HepG2 (cell line): Measurements from ENCODE around the gene ZMYND10. TPM values are rescaled to one million over a fixed set of nuclear protein-coding genes. Genes with fewer than 3 reads are reported as not detected.
A peak's percentile ranks its signal among the peaks of the same experiment; 100 is the strongest.

Source experiments
- ETV6 ChIP-seq: sonication (generic); formaldehyde crosslinking; conservative IDR thresholded peaks from 2 replicates; pipeline ENCODE4 v1.4.0; 2020; ENCODE audit warnings: missing genetic modification reagents
- KLF16 ChIP-seq, 2 experiments: sonication (generic) in 1 of 2; formaldehyde crosslinking in 1 of 2; IDR thresholded peaks; 2 replicates each; pipeline versions ENCODE4 v1.6.1 to v1.8.0; 2016 to 2023; ENCODE audit warnings: missing genetic modification reagents in 2 of 2, missing compliant biosample characterization in 1 of 2
- NKX3-1 ChIP-seq: sonication (generic); formaldehyde crosslinking; IDR thresholded peaks from 2 replicates; pipeline ENCODE4 v1.5.0; 2020; ENCODE audit warnings: missing genetic modification reagents
- POLR2AphosphoS2 ChIP-seq: IDR thresholded peaks from 2 replicates; pipeline ENCODE4 v1.6.1; 2011; ENCODE audit warnings: low read depth, low read length, improper control_type of control experiment
- SATB2 ChIP-seq: sonication (generic); formaldehyde crosslinking; IDR thresholded peaks from 2 replicates; pipeline ENCODE4 v1.5.0; 2020; ENCODE audit warnings: missing genetic modification reagents
- SMARCC2 ChIP-seq: fragments of 450-650 bp; IDR thresholded peaks from 2 replicates; pipeline ENCODE4 v1.6.1; 2017; ENCODE audit warnings: antibody characterized with exemption, mild to moderate bottlenecking
- SMC3 ChIP-seq: IDR thresholded peaks from 2 replicates; pipeline ENCODE4 v1.6.1; 2011; ENCODE audit warnings: low read length, improper control_type of control experiment
- SNAPC2 ChIP-seq: sonication (generic); formaldehyde crosslinking; IDR thresholded peaks from 2 replicates; pipeline ENCODE4 v1.8.1; 2022; ENCODE audit warnings: mild to moderate bottlenecking, missing genetic modification reagents
- SUZ12 ChIP-seq: fragments of 150-350 bp; IDR thresholded peaks from 2 replicates; pipeline ENCODE4 v1.6.1; 2014; ENCODE audit warnings: low read depth, low read length
- TARDBP ChIP-seq: sonication (generic); formaldehyde crosslinking; IDR thresholded peaks from 2 replicates; pipeline ENCODE4 v1.8.0; 2022; ENCODE audit warnings: mild to moderate bottlenecking, missing genetic modification reagents
- TBL1XR1 ChIP-seq: fragments of 150-350 bp; IDR thresholded peaks from 2 replicates; pipeline ENCODE4 v1.6.1; 2014; ENCODE audit warnings: borderline replicate concordance, low read length; ENCODE audit not compliant: partially characterized antibody
- YEATS4 ChIP-seq: sonication (generic); formaldehyde crosslinking; IDR thresholded peaks from 2 replicates; pipeline ENCODE4 v1.4.0; 2020; ENCODE audit warnings: missing genetic modification reagents, borderline replicate concordance
- ZFP36L2 ChIP-seq: sonication (generic); formaldehyde crosslinking; IDR thresholded peaks from 2 replicates; pipeline ENCODE4 v1.4.0; 2020; ENCODE audit warnings: missing genetic modification reagents
- ZNF205 ChIP-seq: IDR thresholded peaks from 2 replicates; pipeline ENCODE4 v1.6.1; 2018; ENCODE audit warnings: missing biosample characterization, missing genetic modification reagents
- ZNF563 ChIP-seq: sonication (generic); formaldehyde crosslinking; IDR thresholded peaks from 2 replicates; pipeline ENCODE4 v1.8.0; 2022; ENCODE audit warnings: mild to moderate bottlenecking, moderate library complexity, missing genetic modification reagents
- ZNF616 ChIP-seq: sonication (generic); formaldehyde crosslinking; IDR thresholded peaks from 2 replicates; pipeline ENCODE4 v1.5.0; 2020; ENCODE audit warnings: low read depth, mild to moderate bottlenecking, missing genetic modification reagents
- ZNF777 ChIP-seq: sonication (generic); formaldehyde crosslinking; IDR thresholded peaks from 2 replicates; pipeline ENCODE4 v1.4.0; 2020; ENCODE audit warnings: missing genetic modification reagents
- polyA plus RNA-seq, 8 experiments: library from polyadenylated mRNA; depleted of rRNA in 3 of 8; stranded (reverse) in 7 of 8; unstranded in 1 of 8; fragments of >200 nt; fragmentation: Illumina TruSeq in 4 of 8; extraction: Trizol in 4 of 8; gene quantifications; 2 replicates each; pipeline versions ENCODE4 v1.2.1 to v1.2.3, GENCODE V29; 2011 to 2016; ENCODE audit warnings: low read depth in 4 of 8, missing spikeins in 1 of 8, mixed read lengths in 1 of 8; ENCODE audit not compliant: insufficient read depth in 1 of 8
- total RNA-seq, 5 experiments: library from RNA; depleted of rRNA; stranded (reverse); fragments of >200 nt; fragmentation: Illumina TruSeq; extraction: Trizol; gene quantifications; 2 replicates each; pipeline ENCODE4 v1.2.3, GENCODE V29; 2016; ENCODE audit warnings: low read depth in 1 of 5
- TF ChIP-seq, protein P1 (sequence below): IDR thresholded peaks from 2 replicates; pipeline ENCODE4 v1.6.1; 2018; ENCODE audit warnings: missing genetic modification reagents, mild to moderate bottlenecking, missing compliant biosample characterization
- TF ChIP-seq, protein P2 (sequence below): IDR thresholded peaks from 2 replicates; pipeline ENCODE4 v1.6.1; 2016
- TF ChIP-seq, protein P3 (sequence below): IDR thresholded peaks from 2 replicates; pipeline ENCODE4 v1.6.1; 2016; ENCODE audit warnings: missing compliant biosample characterization, missing genetic modification reagents, borderline replicate concordance
- TF ChIP-seq, protein P4 (sequence below): sonication (generic); formaldehyde crosslinking; IDR thresholded peaks from 2 replicates; pipeline ENCODE4 v1.5.0; 2020; ENCODE audit warnings: mild to moderate bottlenecking, missing genetic modification reagents
- TF ChIP-seq, protein P5 (sequence below): sonication (generic); formaldehyde crosslinking; IDR thresholded peaks from 2 replicates; pipeline ENCODE4 v1.5.0; 2020; ENCODE audit warnings: missing genetic modification reagents, mild to moderate bottlenecking, borderline replicate concordance

ZMYND10 gene
- total and polyA plus RNA-seq, 2 of the 13 experiments (the other 11 are each of a cell fraction or from before 2014, with no cell fraction given): 0.60 to 0.74 TPM

DNA sequence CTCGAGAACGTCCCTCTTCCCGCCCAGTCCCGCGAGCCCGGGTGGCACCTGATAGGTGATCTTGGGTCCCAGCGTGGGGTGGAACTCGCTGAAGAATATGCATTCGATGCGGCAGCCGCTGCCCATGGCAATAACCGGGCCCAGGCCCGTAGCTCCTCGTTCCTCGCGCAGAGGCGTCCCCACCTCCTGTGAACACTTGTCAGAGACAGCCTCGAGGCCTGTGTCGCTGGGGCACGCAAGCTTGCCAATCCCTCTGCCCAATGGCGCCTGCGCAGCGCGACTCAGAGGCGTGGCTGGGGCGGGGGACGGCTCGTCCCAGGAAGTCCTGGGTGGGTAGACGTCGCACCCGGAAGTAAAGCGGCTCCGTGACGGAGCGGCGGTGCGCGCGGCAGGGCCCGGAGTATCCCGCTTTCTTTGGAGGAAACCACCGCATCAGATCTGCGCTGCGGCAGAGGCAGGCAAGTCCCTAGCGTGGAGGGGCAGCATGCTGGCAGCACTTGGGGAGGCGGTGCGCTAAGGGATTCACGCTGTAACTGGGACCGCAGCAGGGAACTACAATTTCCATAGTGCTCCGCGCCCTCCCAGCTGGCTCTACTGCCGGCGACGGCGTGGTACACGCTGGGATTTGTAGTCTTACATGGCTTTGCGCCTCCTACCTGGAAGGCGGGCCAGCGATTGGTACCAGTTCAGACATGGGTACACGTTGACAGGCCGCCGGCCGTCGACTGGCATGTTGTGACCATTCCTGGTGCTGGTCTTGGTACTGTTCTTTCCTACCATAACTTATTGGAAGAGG is 5.2 kb upstream of the ZMYND10 start, which contains the start of the genes CYB561D2 and NPRL2 (continued):
- TF ChIP-seq, protein P1, sequence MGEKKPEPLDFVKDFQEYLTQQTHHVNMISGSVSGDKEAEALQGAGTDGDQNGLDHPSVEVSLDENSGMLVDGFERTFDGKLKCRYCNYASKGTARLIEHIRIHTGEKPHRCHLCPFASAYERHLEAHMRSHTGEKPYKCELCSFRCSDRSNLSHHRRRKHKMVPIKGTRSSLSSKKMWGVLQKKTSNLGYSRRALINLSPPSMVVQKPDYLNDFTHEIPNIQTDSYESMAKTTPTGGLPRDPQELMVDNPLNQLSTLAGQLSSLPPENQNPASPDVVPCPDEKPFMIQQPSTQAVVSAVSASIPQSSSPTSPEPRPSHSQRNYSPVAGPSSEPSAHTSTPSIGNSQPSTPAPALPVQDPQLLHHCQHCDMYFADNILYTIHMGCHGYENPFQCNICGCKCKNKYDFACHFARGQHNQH: no peak; the same call in 1 of the 2 replicates
- peak; percentile 77; the same call in 1 of the 2 replicates for TF ChIP-seq NKX3-1 (CRISPR knock-in tag)
- TF ChIP-seq ZNF563 (CRISPR knock-in tag): peak; percentile 89; the same call in 1 of the 2 replicates
- TF ChIP-seq ETV6 (CRISPR knock-in tag): peak; percentile 90; the same call in 1 of the 2 replicates
- peak; percentile 70; the same call in 1 of the 2 replicates for TF ChIP-seq YEATS4 (CRISPR knock-in tag)
- TF ChIP-seq, protein P2, sequence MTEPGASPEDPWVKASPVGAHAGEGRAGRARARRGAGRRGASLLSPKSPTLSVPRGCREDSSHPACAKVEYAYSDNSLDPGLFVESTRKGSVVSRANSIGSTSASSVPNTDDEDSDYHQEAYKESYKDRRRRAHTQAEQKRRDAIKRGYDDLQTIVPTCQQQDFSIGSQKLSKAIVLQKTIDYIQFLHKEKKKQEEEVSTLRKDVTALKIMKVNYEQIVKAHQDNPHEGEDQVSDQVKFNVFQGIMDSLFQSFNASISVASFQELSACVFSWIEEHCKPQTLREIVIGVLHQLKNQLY (CRISPR knock-in tag): peak; percentile 48
- no peak for TF ChIP-seq TBL1XR1
- peak; percentile 95 for TF ChIP-seq SATB2 (CRISPR knock-in tag)
- TF ChIP-seq, protein P3, sequence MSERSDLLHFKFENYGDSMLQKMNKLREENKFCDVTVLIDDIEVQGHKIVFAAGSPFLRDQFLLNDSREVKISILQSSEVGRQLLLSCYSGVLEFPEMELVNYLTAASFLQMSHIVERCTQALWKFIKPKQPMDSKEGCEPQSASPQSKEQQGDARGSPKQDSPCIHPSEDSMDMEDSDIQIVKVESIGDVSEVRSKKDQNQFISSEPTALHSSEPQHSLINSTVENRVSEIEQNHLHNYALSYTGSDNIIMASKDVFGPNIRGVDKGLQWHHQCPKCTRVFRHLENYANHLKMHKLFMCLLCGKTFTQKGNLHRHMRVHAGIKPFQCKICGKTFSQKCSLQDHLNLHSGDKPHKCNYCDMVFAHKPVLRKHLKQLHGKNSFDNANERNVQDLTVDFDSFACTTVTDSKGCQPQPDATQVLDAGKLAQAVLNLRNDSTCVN (CRISPR knock-in tag): peak; percentile 89
- TF ChIP-seq ZNF616 (CRISPR knock-in tag): peak; percentile 97
- peak; percentile 84; the same call in 1 of the 2 replicates for TF ChIP-seq SNAPC2 (CRISPR knock-in tag)
- TF ChIP-seq ZFP36L2 (CRISPR knock-in tag): no peak
- TF ChIP-seq SUZ12: peak; percentile 96
- TF ChIP-seq ZNF777 (CRISPR knock-in tag): peak; percentile 94
- TF ChIP-seq ZNF205: 0 out of 2 replicates have a peak, but pooled peaks have one; percentile 53
- TF ChIP-seq SMARCC2: no peak
- TF ChIP-seq SMC3: no peak
- peak; percentile 23 for TF ChIP-seq TARDBP (CRISPR knock-in tag)
- TF ChIP-seq, protein P4, sequence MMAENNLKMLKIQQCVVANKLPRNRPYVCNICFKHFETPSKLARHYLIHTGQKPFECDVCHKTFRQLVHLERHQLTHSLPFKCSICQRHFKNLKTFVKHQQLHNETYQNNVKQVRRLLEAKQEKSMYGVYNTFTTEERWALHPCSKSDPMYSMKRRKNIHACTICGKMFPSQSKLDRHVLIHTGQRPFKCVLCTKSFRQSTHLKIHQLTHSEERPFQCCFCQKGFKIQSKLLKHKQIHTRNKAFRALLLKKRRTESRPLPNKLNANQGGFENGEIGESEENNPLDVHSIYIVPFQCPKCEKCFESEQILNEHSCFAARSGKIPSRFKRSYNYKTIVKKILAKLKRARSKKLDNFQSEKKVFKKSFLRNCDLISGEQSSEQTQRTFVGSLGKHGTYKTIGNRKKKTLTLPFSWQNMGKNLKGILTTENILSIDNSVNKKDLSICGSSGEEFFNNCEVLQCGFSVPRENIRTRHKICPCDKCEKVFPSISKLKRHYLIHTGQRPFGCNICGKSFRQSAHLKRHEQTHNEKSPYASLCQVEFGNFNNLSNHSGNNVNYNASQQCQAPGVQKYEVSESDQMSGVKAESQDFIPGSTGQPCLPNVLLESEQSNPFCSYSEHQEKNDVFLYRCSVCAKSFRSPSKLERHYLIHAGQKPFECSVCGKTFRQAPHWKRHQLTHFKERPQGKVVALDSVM (CRISPR knock-in tag): 0 out of 2 replicates have a peak, but pooled peaks have one; percentile 33
- TF ChIP-seq, protein P5, sequence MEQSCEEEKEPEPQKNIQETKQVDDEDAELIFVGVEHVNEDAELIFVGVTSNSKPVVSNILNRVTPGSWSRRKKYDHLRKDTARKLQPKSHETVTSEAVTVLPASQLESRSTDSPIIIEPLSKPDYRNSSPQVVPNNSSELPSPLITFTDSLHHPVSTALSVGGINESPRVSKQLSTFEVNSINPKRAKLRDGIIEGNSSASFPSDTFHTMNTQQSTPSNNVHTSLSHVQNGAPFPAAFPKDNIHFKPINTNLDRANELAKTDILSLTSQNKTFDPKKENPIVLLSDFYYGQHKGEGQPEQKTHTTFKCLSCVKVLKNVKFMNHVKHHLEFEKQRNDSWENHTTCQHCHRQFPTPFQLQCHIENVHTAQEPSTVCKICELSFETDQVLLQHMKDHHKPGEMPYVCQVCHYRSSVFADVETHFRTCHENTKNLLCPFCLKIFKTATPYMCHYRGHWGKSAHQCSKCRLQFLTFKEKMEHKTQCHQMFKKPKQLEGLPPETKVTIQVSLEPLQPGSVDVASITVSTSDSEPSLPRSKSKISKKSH (CRISPR knock-in tag): peak; percentile 98
- TF ChIP-seq POLR2AphosphoS2: no peak
- peak; percentile 76 to 88 for TF ChIP-seq KLF16 (CRISPR knock-in tag; IDR thresholded peaks at IDR 0.05)
